ENCODE results near the gene STAT2. TPM values are rescaled to one million over a fixed set of nuclear protein-coding genes. Genes with fewer than 3 reads are reported as not detected.
A peak's percentile ranks its signal among the peaks of the same experiment; 100 is the strongest.

The STAT2 gene
- total and polyA plus RNA-seq, 9 of the 15 experiments (the other 6 are each of a cell fraction or from before 2014, with no cell fraction given) = 15.5 to 46.9 (median 40.1) TPM

- TF ChIP-seq TFAP4 (CRISPR knock-in tag; IDR thresholded peaks at IDR 0.05; ENCODE audit: borderline replicate concordance) (peak; percentile 74), PML (IDR thresholded peaks at IDR 0.05; ENCODE audit: low read length) (peak; percentile 75), SIN3B (IDR thresholded peaks at IDR 0.05; ENCODE audit: low read depth) (peak; percentile 60), RHOXF2B (CRISPR knock-in tag; conservative IDR thresholded peaks at IDR 0.05) (no peak), SP2 (IDR thresholded peaks at IDR 0.05; ENCODE audit: extremely low read depth, low read depth, low read length, poor library complexity, severe bottlenecking) (peak; percentile 69), ZMIZ1 (IDR thresholded peaks at IDR 0.05; ENCODE audit: low read depth in 2 of 2, low read length in 2 of 2) (peak in 1 of 2 experiments; percentile 46; a peak in 1 of 4 replicates), VEZF1 (CRISPR knock-in tag; IDR thresholded peaks at IDR 0.05) (peak; percentile 68), ZBTB11 (CRISPR knock-in tag; IDR thresholded peaks at IDR 0.05) (peak in 2 of 3 experiments; percentile 62 to 84; a peak in 4 of 6 replicates), HCFC1 (IDR thresholded peaks at IDR 0.05; ENCODE audit: low read depth, low read length) (peak; percentile 46; the same call in 1 of the 2 replicates), ZC3H4 (CRISPR knock-in tag; IDR thresholded peaks at IDR 0.05; ENCODE audit: borderline replicate concordance) (no peak), ZNF311 (CRISPR knock-in tag; IDR thresholded peaks at IDR 0.05) (0 out of 2 replicates have a peak, but pooled peaks have one; percentile 38), LARP7 (IDR thresholded peaks at IDR 0.05) (0 out of 2 replicates have a peak, but pooled peaks have one; percentile 46), HDAC8 (tag; IDR thresholded peaks at IDR 0.05) (peak; percentile 84), HDAC1 (IDR thresholded peaks at IDR 0.05) (peak in 1 of 2 experiments; percentile 40; a peak in 1 of 4 replicates), RB1 (IDR thresholded peaks at IDR 0.05; ENCODE audit: low read depth) (peak; percentile 9; the same call in 1 of the 2 replicates)
Measured at GRCh38 chr12:56333679-56334489, 26.0 kb downstream of the STAT2 start, which contains the start of gene PAN2 (continued).

Measured in K562 (cell line).